Effector CD4-positive, alpha-beta T cell (primary cell): ENCODE measurements around the gene LITAF.

Source experiments
- DNase-seq: peaks from one replicate; pipeline ENCODE4 v3.0.0-alpha.2; 2020
- total RNA-seq: gene quantifications from one replicate; lab custom pipeline; 2026; lab: John Stamatoyannopoulos, UW

Gene LITAF
- total RNA-seq: 122 reads per million, percentile 86 among the genes with 10 or more reads in this experiment

DNA sequence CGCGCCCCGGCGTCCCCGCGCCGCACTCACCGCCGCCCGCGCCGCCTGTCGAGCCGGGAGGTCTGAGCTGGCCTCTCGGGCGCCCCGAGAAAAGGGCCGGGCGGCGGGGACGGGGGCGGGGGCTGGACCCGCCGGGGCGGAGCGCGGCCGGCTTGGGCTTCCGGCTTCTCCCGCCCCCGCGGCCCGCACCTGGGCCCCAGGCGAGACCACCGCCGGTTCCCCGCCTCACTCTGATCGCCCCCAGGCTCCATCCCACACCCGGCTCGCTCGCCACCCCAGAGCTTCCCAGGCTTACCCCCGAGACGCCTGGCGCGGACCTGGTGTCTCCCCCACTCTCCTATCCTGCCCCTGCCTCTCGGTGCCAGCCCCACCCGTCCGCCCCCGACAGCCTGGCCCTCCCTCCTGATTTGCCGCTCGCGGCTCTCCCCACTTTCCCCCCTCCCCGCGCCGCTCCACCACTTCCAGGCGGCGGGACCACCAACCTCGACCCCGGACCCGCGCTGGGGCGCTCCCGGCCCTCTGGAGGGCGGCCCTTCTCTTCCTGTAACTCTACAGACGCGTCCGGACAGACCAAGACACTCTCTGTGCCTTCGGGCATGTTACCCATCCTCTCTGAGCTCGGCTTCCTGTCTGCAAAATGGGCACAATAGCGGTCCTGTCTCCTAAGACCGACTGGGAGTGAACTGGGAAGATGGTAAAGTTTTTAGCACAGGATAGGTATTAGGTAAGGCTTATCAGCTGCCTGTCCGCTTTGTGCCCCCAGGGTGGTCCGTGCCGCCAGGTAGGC lies at the start of gene LITAF:
Gene LITAF, minus strand, starts transcription at position 64 of the 787 bp plus-strand sequence. CDS start 30,189 bp downstream, outside the sequence.
- DNase-seq: peak; percentile 44

DNA sequence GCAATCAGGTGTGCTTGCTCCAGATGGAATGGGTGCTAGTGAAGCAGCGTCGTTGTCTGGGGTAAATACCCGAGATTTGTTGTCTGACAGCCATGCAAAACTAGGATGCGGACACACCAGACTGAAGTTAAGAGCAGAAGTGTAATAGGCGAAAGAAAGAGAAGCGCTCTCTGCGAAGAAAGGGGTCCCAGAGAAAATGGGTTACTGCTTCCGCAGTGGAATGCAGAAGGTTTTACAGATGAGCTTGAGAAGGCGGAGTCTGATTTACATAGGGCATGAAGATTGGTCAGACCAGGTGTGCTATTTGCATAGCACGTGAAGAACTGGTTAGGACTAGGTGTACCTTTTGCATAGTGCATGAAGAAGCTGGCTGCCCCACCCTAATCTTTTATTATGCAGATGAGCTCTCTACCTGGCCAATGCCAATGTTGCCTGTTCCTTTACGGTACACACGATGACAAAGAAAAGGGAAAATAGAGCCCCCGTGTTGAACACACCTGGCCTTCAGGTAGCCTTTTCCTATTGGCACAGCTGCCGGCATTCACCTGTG lies 49.5 kb upstream of the LITAF start:
- DNase-seq: no peak

DNA sequence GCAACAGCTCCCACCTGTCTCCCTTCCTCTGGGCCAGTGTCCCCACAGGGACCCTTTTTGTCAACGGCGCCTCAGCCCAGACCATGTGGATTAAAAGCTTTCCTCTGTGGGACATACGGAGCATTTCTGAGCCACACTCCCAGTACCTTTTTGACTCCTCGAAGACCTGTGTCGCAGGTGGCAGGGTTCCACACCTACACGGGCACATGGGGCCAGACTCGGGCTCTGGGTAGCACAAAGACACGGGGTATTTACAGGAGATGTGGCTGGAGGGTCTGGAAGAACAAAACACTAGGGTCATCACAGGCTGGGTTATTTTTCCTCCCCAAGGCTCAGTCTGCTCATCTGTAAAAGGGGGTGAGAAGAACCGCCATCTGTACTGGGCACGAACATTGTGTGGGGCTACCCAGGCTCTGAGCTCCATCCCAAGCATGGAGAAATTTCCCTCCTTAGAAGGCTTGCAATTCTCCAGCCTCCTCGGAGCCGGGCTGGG lies 49.0 kb upstream of the LITAF start:
- no peak for DNase-seq

- no peak for DNase-seq
Measured at GRCh38 chr16:11635113-11635652, 48.5 kb upstream of the LITAF start.

DNA sequence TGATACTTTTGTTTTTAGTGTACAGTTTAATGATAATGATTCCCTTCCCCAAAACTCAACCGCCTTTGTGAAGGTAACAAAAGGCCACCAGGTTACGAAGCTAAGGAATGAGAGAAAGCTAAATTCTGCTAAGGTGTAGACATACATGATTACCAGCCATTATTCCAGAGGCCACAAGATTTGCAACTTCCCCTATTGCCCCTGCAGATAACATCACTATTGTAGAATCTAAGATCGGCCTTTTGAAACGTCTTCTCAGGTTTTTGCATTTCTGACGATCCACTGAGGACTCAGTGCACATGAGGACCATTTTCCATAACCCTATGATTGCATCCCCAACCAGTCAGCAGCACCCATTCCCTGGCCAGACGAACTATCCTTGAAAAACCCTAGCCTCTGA lies 47.6 kb upstream of the LITAF start:
- no peak for DNase-seq

- no peak for DNase-seq
Measured at GRCh38 chr16:11633113-11633512, 46.4 kb upstream of the LITAF start.

GRCh38 chr16:11632455-11632939 lies 45.8 kb upstream of the LITAF start:
- DNase-seq: no peak

- DNase-seq: no peak
Measured at GRCh38 chr16:11631214-11631613, 44.5 kb upstream of the LITAF start.

DNA sequence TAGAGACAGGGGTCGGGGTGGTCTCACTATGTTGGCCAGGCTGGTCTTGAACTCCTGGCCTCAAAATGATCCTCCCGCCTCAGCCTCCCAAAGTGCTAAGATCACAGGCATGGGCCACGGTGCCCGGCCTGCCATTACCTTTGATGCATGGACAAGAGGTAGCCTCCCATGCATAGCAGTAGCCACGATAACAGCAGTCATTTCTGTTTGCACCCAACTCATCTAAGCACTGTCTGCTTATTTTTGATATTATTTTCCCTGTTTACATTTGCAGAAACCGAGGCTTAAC lies 44.0 kb upstream of the LITAF start:
- no peak for DNase-seq

- DNase-seq: no peak
Measured at GRCh38 chr16:11630046-11630767, 43.5 kb upstream of the LITAF start.

DNA sequence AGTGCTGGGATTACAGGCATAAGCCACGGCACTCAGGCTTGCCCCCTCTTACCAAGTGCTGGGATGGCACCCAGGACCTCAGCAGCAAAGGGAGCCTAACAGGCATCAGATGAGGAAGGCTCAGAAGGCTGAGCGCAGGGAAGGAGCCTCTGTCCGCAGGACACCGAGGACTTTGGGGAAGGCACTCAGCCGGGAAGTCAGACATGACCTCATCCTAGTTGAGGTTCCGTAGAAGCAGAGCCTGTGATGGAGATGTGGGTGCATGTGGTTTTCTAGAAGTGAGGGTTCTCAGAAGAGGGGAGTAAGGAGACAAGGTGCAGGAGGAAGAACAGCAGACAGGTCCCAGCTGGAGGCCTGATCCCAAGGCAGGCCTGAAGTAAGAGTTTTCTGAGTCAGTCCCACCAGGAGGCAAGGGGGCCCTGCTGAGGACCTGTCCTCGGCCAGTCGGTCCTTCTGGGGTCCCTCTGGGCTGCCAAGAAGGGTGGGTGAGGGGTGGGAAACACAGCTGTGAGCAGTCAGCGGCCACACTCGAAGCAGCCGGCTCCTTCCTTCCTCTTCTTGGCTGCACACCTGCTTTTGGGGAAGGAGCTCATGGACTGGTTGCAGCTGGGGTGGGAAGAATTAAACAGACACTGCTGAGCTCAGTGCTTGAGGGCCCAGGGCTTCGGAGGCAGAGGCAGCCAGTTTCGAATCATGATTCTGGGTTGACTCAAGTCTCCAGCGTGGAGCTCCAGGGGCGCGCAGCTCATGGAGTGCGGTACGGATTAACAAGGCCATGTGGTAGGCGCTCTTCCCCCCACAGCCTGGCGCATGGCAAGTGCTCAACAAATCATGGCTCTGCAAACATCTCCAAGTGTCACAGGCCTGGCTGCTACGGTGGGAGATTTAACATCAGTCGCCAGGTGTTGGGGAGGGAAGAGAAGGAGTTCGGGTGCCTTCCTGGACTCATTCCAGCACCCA lies 42.6 kb upstream of the LITAF start:
- DNase-seq: no peak

DNA sequence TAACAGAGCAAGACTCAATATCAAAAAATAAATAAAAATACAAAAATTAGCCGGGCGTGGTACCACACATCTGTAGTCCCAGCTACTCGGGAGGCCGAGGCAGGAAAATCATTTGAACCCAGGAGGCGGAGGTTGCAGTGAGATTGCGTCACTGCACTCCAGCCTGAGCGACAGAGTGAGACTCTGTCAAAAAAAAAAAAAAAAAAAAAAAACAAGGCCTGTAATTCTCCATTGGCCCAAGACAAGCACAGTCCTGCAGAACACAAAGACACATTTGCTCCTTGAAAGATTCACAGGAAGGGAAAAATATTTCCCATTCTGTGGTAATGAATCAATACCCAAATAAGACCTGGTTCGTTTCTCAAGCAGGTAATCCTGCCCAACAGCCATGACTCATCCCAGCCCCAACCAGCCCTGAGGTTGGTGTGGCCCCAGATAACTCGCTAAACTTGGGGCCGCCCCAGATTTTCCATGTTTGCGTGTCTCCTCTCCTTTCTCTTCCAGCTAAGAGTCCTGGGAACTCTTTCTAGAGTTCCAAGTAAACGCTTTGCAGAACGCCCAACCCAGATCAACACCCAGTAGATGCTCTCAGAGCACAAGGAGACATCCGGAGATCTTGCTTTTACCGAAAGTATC lies 41.2 kb upstream of the LITAF start:
- no peak for DNase-seq

DNA sequence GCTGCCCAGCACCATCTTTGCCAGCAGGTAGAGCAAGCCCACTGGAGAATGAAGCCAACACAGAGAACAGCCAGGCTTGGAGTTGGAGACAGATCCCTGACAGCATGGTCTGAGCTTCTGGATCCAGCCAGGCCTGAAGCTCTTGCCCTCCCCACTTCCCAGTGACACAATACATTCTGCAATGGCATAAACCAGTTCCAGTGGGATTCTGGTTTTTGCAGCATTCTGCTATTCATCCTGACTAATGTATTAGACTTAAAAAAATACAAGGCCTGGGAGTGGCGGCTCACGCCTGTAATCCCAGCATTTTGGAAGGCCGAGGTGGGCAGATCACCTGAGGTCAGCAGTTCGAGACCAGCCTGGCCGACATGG lies 40.6 kb upstream of the LITAF start:
- DNase-seq: no peak

DNA sequence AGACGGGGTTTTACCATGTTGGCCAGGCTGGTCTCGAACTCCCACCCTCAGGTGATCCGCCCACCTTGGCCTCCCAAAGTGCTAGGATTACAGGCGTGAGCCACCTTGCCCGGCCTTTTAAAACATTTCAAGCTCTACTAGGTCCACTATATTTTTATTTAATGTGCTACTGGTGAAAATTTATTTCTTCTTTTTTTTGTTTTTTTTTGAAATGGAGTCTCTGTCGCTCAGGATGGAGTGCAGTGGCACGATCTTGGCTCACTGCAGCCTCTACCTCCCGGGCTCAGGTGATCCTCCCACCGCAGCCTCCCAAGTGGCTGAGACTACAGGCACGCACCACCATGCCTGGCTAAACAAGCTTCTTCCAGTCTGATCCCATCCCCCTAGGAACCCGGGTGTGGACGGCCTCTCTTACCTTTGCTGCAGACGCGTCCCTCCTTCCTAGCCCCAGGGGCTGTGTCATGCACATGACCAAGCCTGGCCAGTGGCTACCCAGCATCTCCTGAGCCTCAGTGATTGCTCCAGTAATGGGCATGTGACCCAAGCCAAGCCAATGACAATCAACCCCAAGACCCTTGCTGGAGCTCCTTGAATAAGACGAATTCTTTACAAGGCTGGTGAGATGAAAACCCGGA lies 40.1 kb upstream of the LITAF start:
- DNase-seq: no peak

DNA sequence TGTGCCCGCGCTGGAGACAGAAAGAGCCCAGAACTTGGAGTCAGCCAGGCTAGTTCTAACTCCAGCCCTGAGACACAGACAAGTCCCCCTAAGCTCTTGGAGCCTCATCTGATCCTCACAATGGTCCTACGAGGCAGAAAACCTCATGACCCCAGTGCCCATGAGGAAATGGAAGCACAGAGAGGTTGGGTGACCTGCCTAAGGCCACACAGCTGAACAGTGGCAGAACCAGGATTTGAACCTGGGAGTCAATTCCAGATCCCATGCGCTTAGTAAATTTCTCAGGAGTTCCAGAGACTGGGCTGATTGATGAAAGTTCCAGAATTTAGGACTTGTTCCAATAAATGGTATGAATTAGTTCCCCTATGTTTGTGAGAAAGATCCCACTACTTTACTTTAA lies 39.0 kb upstream of the LITAF start:
- no peak for DNase-seq

GRCh38 chr16:11624636-11625607 lies 38.2 kb upstream of the LITAF start:
- no peak for DNase-seq

- DNase-seq: no peak
Measured at GRCh38 chr16:11624205-11624604, 37.5 kb upstream of the LITAF start.

GRCh38 chr16:11621920-11622651 lies 35.4 kb upstream of the LITAF start:
- DNase-seq: peak; percentile 29

- no peak for DNase-seq
Measured at GRCh38 chr16:11621539-11621919, 34.8 kb upstream of the LITAF start.
